Measurements from ENCODE around the gene BEND4. TPM values are rescaled to one million over a fixed set of nuclear protein-coding genes. Genes with fewer than 3 reads are reported as not detected.

The BEND4 gene
- total RNA-seq, 1 donor from 2014 or later: 0.17 TPM

DNA sequence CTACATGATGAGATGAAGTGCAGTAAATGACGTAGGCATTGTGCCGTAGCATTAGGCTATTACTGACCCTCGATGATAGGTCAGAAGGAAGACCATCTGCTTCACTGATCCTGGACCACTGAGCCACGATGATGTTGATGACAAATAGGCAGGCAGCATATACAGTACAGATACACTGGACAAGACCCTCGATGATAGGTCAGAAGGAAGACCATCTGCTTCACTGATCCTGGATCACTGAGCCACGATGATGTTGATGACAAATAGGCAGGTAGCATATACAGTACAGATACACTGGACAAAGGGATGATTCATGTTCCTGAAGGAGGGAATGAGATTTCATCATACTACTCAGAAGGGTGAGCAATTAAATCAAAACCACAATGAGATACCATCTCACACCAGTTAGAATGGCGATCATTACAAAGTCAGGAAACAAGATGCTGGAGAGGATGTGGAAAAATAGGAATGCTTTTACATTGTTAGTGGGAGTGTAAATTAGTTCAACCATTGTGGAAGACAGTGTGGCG lies 50.9 kb downstream of the BEND4 start:
- no peak for DNase-seq

DNA sequence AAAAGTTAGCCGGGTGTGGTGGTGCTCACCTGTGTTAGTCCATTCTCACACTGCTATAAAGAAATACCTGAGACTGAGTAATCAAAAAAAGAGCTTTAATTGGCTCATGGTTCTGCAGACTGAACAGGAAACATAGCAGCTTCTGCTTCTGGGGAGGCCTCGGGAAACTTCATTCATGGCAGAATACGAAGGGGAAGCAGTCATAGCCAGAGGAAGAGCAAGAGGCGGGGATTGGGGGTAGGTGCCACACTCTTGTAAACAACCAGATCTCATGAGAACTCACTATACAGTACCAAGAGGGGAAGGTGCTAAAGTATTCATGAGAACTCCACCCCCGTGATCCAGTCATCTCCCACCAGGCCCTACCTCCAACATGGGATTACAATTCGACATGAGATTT lies 64.1 kb downstream of the BEND4 start:
- DNase-seq: no peak

DNA sequence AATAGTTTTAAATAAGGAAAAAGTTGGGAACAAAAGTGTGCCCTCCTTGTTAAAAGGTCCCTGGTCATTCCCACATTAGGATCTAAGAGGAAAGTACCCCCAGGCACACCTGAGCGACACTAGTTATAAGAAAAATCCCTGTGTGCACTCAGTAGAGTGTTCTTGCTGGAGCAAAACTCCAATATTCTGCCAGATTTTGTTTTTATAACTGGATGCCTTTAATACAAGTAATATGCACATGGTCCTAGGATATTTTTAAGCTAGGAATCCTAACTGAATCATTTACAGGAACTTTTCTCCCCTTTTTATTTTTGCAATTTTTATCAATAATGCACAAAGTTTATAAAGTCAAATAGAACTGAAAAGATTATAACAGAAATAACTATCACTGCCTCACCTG lies 68.6 kb downstream of the BEND4 start:
- DNase-seq: no peak

DNA sequence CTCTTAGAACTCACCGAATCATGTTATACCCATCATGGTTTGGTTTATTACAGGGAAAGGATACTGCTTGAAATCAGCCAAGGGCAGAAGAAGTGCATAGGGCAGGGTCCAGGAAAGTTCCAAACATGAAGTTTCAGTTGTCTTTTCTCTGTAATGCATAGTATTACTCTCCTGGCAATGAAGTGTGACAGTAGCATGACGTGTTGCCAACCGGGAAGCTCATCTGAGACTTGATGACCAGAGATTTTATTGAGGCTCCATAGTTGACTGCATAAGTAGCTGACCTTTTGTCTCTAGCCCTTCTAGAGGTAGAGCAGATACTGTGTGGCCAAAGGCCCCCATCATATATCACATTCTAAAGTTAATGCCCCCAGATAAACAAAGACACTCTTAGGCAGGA lies 72.1 kb downstream of the BEND4 start:
- no peak for DNase-seq

GRCh38 chr4:42078184-42078801 lies 74.2 kb downstream of the BEND4 start:
- no peak for DNase-seq

GRCh38 chr4:42074294-42074693 lies 78.2 kb downstream of the BEND4 start:
- DNase-seq: no peak

DNA sequence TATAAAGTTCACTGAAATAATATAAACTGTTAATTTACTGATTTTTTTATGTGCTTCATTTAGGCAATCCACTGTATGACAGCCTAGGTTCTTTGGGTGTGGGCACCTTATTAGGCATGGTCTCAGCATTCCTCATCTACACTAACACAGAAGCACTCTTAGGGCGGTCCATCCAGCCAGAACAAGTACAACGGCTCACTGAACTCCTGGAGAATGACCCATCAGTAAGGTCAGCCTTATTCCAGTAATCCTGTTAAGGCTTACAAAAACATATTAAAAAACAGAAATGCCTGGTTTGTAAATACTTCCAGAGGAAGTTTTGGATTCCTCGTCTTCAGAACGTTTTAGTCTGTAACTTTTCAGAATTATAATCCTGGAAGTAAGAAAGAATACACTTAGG lies 82.0 kb downstream of the BEND4 start:
- DNase-seq: no peak

DNA sequence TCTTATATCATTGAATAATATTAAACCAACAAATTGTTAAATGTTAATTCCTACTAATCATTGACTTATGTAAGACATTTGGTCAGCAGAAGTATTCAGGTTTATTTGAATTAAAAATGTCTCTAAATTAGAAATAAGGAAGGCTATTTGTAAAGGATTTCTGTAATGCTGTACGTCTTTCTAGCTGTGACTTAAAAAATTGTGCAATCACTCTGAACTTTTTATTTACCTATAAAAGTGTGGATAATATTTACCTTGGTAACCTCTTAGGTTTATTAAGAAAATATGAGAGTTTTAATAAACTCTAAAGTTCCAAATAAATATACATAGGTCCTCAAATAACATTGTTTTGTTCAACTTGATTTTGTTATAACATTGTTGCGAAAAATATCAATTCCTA lies 85.2 kb downstream of the BEND4 start:
- DNase-seq: no peak

GRCh38 chr4:42066402-42066801 lies 86.1 kb downstream of the BEND4 start:
- DNase-seq: no peak

Other genes starting within 250 kb of the BEND4 start
- 58.2 and 72.3 TPM in 2 replicates for gene TMEM33, start 217.2 kb downstream of the BEND4 start, total RNA-seq
- 0.17 and 0.28 TPM in 2 replicates for gene DCAF4L1, start 170.9 kb downstream of the BEND4 start, total RNA-seq
- gene SLC30A9, start 162.1 kb downstream of the BEND4 start, total RNA-seq: 66.9 and 79.3 TPM in 2 replicates
- gene SHISA3, start 244.8 kb upstream of the BEND4 start, total RNA-seq: 2.0 and 2.7 TPM in 2 replicates